H1 (cell line): ENCODE measurements around the gene MLLT11. TPM values are rescaled to one million over a fixed set of nuclear protein-coding genes. Genes with fewer than 3 reads are reported as not detected.

Experiments
- CTCF ChIA-PET: fragments of 300-600 bp; sonication (Branson Sonifier 250); formaldehyde crosslinking; loops from one replicate; lab custom pipeline; 2021; ENCODE audit not compliant: partially characterized antibody; lab: Charles Lee
- POLR2A ChIA-PET: fragments of 300-600 bp; sonication (Branson Sonifier 250); formaldehyde crosslinking; loops from one replicate; lab custom pipeline; 2021; ENCODE audit warnings: inconsistent platforms; ENCODE audit not compliant: partially characterized antibody; lab: Charles Lee
- DNase-seq, 2 experiments: peaks; one replicate each; pipeline versions ENCODE4 v3.0.0 to v3.0.0-alpha.2; 2010 to 2022; ENCODE audit warnings: low spot score in 2 of 2, low read depth in 1 of 2, mixed read lengths in 1 of 2
- FAIRE-seq: peaks from 2 replicates; lab custom pipeline; 2011; peaks lifted over from hg19 to GRCh38; lab: Jason Lieb, UNC
- H2AFZ ChIP-seq: 2 replicates; pipeline ENCODE4 v1.8.1; 2012; ENCODE audit warnings: low read length, inconsistent platforms
- H2AK5ac ChIP-seq: 2 replicates; pipeline ENCODE4 v1.6.1; 2013; ENCODE audit warnings: low read depth, low read length
- H2BK120ac ChIP-seq: replicated peaks from 2 replicates; pipeline ENCODE3; 2013; ENCODE audit warnings: low read depth, low read length, inconsistent platforms
- H2BK12ac ChIP-seq: 2 replicates; pipeline ENCODE4 v1.6.1; 2013; ENCODE audit warnings: low read depth, low read length
- H2BK15ac ChIP-seq: 2 replicates; pipeline ENCODE4 v1.6.1; 2013; ENCODE audit warnings: low read length
- H2BK20ac ChIP-seq: 2 replicates; pipeline ENCODE4 v1.6.1; 2013; ENCODE audit warnings: low read length
- H2BK5ac ChIP-seq: 2 replicates; pipeline ENCODE4 v1.6.1; 2013; ENCODE audit warnings: low read depth, low read length
- H3K14ac ChIP-seq: 2 replicates; pipeline ENCODE4 v1.6.1; 2013; ENCODE audit warnings: inconsistent platforms; ENCODE audit not compliant: insufficient read length
- H3K18ac ChIP-seq: 2 replicates; pipeline ENCODE4 v1.6.1; 2013; ENCODE audit warnings: low read length; ENCODE audit errors: extremely low read depth
- H3K23ac ChIP-seq: 2 replicates; pipeline ENCODE4 v1.6.1; 2013; ENCODE audit warnings: inconsistent platforms; ENCODE audit not compliant: insufficient read length
- H3K23me2 ChIP-seq: 2 replicates; pipeline ENCODE4 v1.6.1; 2013; ENCODE audit warnings: low read depth, low read length
- H3K27ac ChIP-seq: 2 replicates; pipeline ENCODE4 v1.6.1; 2011; ENCODE audit warnings: low read depth, low read length, inconsistent platforms
- H3K27me3 ChIP-seq, 4 experiments: replicated peaks in 1 of 4; 1 replicate in 1 of 4; 2 replicates in 3 of 4; pipeline versions ENCODE4 v1.6.1 to v1.8.1; 2011 to 2013; ENCODE audit warnings: low read length in 3 of 4, mild to moderate bottlenecking in 3 of 4, inconsistent platforms in 2 of 4, mixed read lengths in 2 of 4, moderate library complexity in 1 of 4; ENCODE audit not compliant: control insufficient read depth in 3 of 4, insufficient read depth in 3 of 4; ENCODE audit errors: extremely low read depth in 1 of 4
- H3K36me3 ChIP-seq, 4 experiments: 2 replicates each; pipeline versions ENCODE4 v1.6.1 to v1.8.1; 2011 to 2013; ENCODE audit warnings: mild to moderate bottlenecking in 4 of 4, low read length in 3 of 4, moderate library complexity in 2 of 4, control low read depth in 1 of 4, inconsistent platforms in 1 of 4; ENCODE audit not compliant: insufficient read depth in 4 of 4, control insufficient read depth in 2 of 4
- H3K4ac ChIP-seq: replicated peaks from 2 replicates; pipeline ENCODE3; 2013; ENCODE audit warnings: low read length, low read depth, mixed read lengths, inconsistent platforms; ENCODE audit not compliant: insufficient read length
- H3K4me1 ChIP-seq, 4 experiments: replicated peaks in 1 of 4; 1 replicate in 1 of 4; 2 replicates in 3 of 4; pipeline versions ENCODE4 v1.6.1 to v1.8.1; 2011 to 2013; ENCODE audit warnings: low read length in 3 of 4, inconsistent platforms in 2 of 4, mixed read lengths in 1 of 4; ENCODE audit not compliant: insufficient read depth in 4 of 4, control insufficient read depth in 3 of 4
- H3K4me2 ChIP-seq, 2 experiments: 2 replicates each; pipeline versions ENCODE4 v1.6.1 to v1.8.1; 2011 to 2013; ENCODE audit warnings: low read depth in 2 of 2, low read length in 2 of 2, control low read depth in 1 of 2, inconsistent platforms in 1 of 2, mild to moderate bottlenecking in 1 of 2; ENCODE audit not compliant: insufficient read depth in 1 of 2
- H3K4me3 ChIP-seq, 4 experiments: fragments of 200-600, 300-600 bp in 1 of 4; sonication (generic), shearing (Covaris generic), sonication (Bioruptor Twin) in 1 of 4; 2 replicates each; pipeline versions ENCODE4 v1.5.1 to v1.8.1; 2011 to 2016; ENCODE audit warnings: low read length in 4 of 4, low read depth in 3 of 4, control low read depth in 2 of 4, inconsistent platforms in 2 of 4, mild to moderate bottlenecking in 2 of 4, mixed read lengths in 1 of 4, moderate library complexity in 1 of 4; ENCODE audit not compliant: insufficient read depth in 2 of 4; ENCODE audit errors: extremely low read depth in 1 of 4
- H3K56ac ChIP-seq: replicated peaks from 2 replicates; pipeline ENCODE3; 2013; ENCODE audit warnings: low read depth, mild to moderate bottlenecking, mixed read lengths, low read length, inconsistent platforms; ENCODE audit not compliant: insufficient read length
- H3K79me1 ChIP-seq: 2 replicates; pipeline ENCODE4 v1.6.1; 2013; ENCODE audit warnings: low read depth, low read length, control low read depth
- H3K79me2 ChIP-seq, 2 experiments: 2 replicates each; pipeline versions ENCODE4 v1.6.1 to v1.8.1; 2012 to 2013; ENCODE audit warnings: low read length in 2 of 2, mild to moderate bottlenecking in 2 of 2, inconsistent platforms in 1 of 2; ENCODE audit not compliant: insufficient read depth in 2 of 2, control insufficient read depth in 1 of 2
- H3K9ac ChIP-seq, 4 experiments: replicated peaks in 1 of 4; 1 replicate in 1 of 4; 2 replicates in 3 of 4; pipeline versions ENCODE4 v1.6.1 to v1.8.1; 2011 to 2013; ENCODE audit warnings: low read depth in 3 of 4, low read length in 3 of 4, control low read depth in 2 of 4, mild to moderate bottlenecking in 2 of 4, moderate library complexity in 2 of 4, inconsistent platforms in 1 of 4; ENCODE audit errors: extremely low read depth in 1 of 4
- H3K9me3 ChIP-seq, 2 experiments: 2 replicates each; pipeline versions ENCODE4 v1.6.1 to v1.8.1; 2012 to 2013; ENCODE audit warnings: mild to moderate bottlenecking in 2 of 2, moderate library complexity in 2 of 2, control low read depth in 1 of 2, inconsistent platforms in 1 of 2, low read depth in 1 of 2, low read length in 1 of 2, mixed read lengths in 1 of 2; ENCODE audit not compliant: insufficient read depth in 2 of 2
- H4K20me1 ChIP-seq, 2 experiments: replicated peaks in 1 of 2; 2 replicates each; pipeline versions ENCODE3 to v1.8.1; 2011 to 2013; ENCODE audit warnings: inconsistent platforms in 2 of 2, low read length in 2 of 2, mild to moderate bottlenecking in 1 of 2; ENCODE audit not compliant: insufficient read depth in 2 of 2, control insufficient read depth in 1 of 2
- H4K5ac ChIP-seq: 2 replicates; pipeline ENCODE4 v1.6.1; 2013; ENCODE audit warnings: low read length, low read depth, mixed read lengths, inconsistent platforms; ENCODE audit not compliant: insufficient read length
- H4K8ac ChIP-seq: 2 replicates; pipeline ENCODE4 v1.8.0; 2013; ENCODE audit warnings: mild to moderate bottlenecking, moderate library complexity, low read length, inconsistent platforms; ENCODE audit not compliant: insufficient read depth; ENCODE audit errors: extremely low read depth
- H4K91ac ChIP-seq: replicated peaks from 2 replicates; pipeline ENCODE3; 2013; ENCODE audit warnings: low read length, mixed read lengths, inconsistent platforms; ENCODE audit not compliant: insufficient read length
- ASH2L ChIP-seq: fragments of 200-600, 300-600 bp; sonication (generic); IDR thresholded peaks from one replicate; pipeline ENCODE4 v1.7.1; 2017; ENCODE audit warnings: low read length
- CREB1 ChIP-seq: IDR thresholded peaks from 2 replicates; pipeline ENCODE4 v1.6.1; 2012; ENCODE audit warnings: inconsistent platforms
- FOSL1 ChIP-seq: IDR thresholded peaks from 2 replicates; pipeline ENCODE4 v1.6.1; 2011; ENCODE audit warnings: mild to moderate bottlenecking, low read depth, low read length, moderate library complexity; ENCODE audit not compliant: insufficient read depth
- POLR2AphosphoS5 ChIP-seq: IDR thresholded peaks from 2 replicates; pipeline ENCODE4 v1.6.1; 2011; ENCODE audit warnings: low read depth, low read length
- SP2 ChIP-seq: IDR thresholded peaks from 2 replicates; pipeline ENCODE4 v1.6.1; 2012; ENCODE audit warnings: mild to moderate bottlenecking, low read length, inconsistent platforms
- YY1 ChIP-seq: IDR thresholded peaks from 2 replicates; pipeline ENCODE4 v1.6.1; 2011; ENCODE audit warnings: low read depth, mild to moderate bottlenecking, low read length
- polyA plus RNA-seq, 7 experiments: library from polyadenylated mRNA; depleted of rRNA in 3 of 7; stranded (reverse) in 5 of 7; unstranded in 2 of 7; fragments of >200 nt in 5 of 7; fragments of 200-250 nt in 2 of 7; gene quantifications; 1 replicate in 5 of 7; 2 replicates in 1 of 7; 4 replicates in 1 of 7; pipeline versions ENCODE4 v1.2.1 to v1.2.3, GENCODE V29; 2011 to 2013; ENCODE audit warnings: missing spikeins in 2 of 7, mixed read lengths in 2 of 7
- total RNA-seq: library from RNA; stranded (reverse); fragmentation: NEBNext Ultra II Directional; extraction: Animal tissue kit (Norgen Biotek cat#: 25700); gene quantifications from 2 replicates; pipeline ENCODE4 v1.2.1, GENCODE V29; 2021

Gene MLLT11
- total and polyA plus RNA-seq, 2 of the 8 experiments (the other 6 are each of a cell fraction or from before 2014, with no cell fraction given): 13.7 to 18.1 TPM

DNA sequence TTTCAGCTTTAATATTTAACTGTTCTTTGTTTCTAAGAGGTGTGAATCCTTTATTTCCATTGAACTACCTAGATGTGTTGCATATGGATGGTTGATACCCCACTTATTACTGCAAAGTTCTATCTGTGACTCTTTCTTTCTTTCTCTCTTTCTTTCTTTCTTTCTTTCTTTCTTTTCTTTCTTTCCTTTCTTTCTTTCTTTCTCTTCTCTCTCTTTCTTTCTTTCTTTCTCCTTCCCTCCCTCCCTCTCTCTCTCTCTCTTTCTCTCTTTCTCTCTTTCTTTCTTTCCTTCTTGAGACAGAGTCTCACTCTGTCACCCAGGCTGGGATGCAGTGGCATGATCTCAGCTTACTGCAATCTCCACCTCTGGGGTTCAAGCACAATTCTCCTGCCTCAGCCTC, 44.4 kb downstream of the MLLT11 start:
- ChIA-PET CTCF (interaction anchor here (0.7 to 15.7 kb wide), 5 partner anchors 29 to 80 kb away, joined by 3 to 285 read pairs (median 3); partner anchors contain the start of genes TMOD4 and TNFAIP8L2), POLR2A (interaction anchor here (0.6 kb wide), 1 partner anchor 477 kb away, joined by 3 read pairs; no protein-coding TSS in a partner anchor)
- Histone ChIP-seq H3K23ac (no peak overlapping the region), H2BK5ac (no peak overlapping the region), H3K27me3 (no peaks in the 10 kb centered on the region), H4K5ac (no peak overlapping the region), H3K9ac (no peak overlapping the region), H3K23me2 (no peaks in the 10 kb centered on the region), H2BK120ac (no peak overlapping the region), H3K14ac (no peak overlapping the region), H3K36me3 (no peaks in the 10 kb centered on the region), H3K18ac (no peak overlapping the region), H2AK5ac (no peak overlapping the region), H3K79me2 (no peaks in the 10 kb centered on the region), H3K56ac (no peak overlapping the region), H3K4me1 (no peaks in the 10 kb centered on the region), H2BK20ac (no peak overlapping the region), H4K8ac (no peak overlapping the region), H3K4me3 (no peak overlapping the region), H3K79me1 (no peaks in the 10 kb centered on the region), H3K9me3 (no peaks in the 10 kb centered on the region), H2BK12ac (no peak overlapping the region), H4K91ac (no peak overlapping the region), H2BK15ac (no peak overlapping the region), H3K4ac (no peak overlapping the region), H2AFZ (no peak overlapping the region), H3K27ac (no peak overlapping the region), H3K4me2 (no peak overlapping the region), H4K20me1 (no peaks in the 10 kb centered on the region)
- no peak for FAIRE-seq
- no peak for DNase-seq
- TF ChIP-seq POLR2AphosphoS5 (no peak), YY1 (no peak), FOSL1 (no peak), ASH2L (no peak), SP2 (no peak), CREB1 (no peak)
